ENCODE measurements around the gene CCSER2.
"Not testable (repeated sequence)": the region's sequence is repeated elsewhere in the genome, so short reads cannot be mapped to it uniquely, and the experiment has no call there.

Gene CCSER2, protein sequence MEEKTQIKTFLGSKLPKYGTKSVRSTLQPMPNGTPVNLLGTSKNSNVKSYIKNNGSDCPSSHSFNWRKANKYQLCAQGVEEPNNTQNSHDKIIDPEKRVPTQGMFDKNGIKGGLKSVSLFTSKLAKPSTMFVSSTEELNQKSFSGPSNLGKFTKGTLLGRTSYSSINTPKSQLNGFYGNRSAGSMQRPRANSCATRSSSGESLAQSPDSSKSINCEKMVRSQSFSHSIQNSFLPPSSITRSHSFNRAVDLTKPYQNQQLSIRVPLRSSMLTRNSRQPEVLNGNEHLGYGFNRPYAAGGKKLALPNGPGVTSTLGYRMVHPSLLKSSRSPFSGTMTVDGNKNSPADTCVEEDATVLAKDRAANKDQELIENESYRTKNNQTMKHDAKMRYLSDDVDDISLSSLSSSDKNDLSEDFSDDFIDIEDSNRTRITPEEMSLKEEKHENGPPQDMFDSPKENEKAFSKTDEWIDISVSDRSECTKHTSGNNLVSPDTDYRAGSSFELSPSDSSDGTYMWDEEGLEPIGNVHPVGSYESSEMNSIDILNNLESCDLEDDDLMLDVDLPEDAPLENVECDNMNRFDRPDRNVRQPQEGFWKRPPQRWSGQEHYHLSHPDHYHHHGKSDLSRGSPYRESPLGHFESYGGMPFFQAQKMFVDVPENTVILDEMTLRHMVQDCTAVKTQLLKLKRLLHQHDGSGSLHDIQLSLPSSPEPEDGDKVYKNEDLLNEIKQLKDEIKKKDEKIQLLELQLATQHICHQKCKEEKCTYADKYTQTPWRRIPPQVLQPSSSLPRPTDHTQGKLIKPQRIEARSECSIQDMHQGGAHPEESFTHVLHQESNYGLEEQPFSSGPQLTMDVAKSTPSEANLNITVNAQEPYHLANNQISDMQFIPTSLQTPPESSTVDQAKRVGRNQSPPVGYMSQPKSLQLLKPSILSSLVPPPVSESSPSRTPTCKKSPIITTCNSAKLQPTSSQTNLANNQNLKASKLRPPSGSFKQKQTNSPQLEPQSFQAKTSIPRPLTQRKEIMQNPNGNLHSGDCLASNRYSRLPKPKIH

DNA sequence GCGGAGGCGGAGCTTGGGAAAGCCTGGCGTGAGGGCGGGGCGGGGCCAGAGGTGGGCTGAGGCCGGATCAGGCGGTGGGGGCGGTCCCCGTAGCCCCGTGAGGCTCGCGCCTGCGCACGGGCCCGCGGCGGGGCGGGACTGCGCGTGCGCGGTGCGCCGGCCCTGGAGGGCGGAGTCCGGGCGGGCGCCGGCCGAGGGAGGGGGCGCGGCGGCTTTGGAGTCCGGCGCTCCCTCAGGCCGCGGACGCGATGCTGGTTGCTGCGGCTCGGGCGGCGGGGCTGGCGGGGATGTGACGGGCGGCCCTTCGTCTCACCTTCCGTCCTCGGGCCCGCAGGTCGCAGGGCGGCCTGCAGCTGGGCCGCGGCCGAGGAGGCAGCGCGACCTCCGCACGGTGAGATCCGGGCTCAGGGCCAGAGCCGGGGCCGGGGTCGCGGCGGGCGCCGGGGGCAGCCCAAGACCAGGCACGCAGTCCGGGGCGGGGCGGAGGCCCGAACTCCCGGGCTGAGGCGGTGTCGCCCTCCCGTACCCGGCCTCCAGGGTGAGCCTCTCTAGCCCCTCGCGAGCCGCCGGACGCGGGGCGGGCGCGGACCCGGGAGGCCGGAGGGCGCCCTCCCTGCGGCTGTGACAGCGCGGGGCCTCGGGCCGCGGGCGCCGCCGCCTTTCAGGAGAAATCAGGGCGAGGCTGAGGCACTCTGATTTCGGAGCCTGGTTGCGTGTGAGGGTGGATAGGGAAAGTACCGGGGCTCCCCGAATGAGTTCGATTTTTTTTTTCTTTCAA is at the start of gene CCSER2:
TSS of gene CCSER2 (plus strand) at position 172 of the 778 bp plus-strand sequence. CDS start 42,464 bp downstream, outside the sequence.
- DNase-seq = peak; percentile 89

DNA sequence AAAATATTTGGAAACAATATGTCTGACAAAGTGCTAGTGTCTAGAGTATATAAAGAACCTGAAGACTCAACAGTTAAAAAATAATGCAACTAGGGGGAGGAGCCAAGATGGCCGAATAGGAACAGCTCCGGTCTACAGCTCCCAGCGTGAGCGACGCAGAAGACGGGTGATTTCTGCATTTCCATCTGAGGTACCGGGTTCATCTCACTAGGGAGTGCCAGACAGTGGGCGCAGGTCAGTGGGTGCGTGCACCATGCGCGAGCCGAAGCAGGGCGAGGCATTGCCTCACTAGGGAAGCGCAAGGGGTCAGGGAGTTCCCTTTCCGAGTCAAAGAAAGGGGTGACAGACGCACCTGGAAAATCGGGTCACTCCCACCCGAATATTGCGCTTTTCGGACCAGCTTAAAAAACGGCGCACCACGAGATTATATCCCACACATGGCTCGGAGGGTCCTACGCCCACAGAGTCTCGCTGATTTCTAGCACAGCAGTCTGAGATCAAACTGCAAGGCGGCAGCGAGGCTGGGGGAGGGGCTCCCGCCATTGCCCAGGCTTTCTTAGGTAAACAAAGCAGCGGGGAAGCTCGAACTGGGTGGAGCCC is 48.4 kb upstream of the CCSER2 start:
- DNase-seq = not testable (repeated sequence)

DNA sequence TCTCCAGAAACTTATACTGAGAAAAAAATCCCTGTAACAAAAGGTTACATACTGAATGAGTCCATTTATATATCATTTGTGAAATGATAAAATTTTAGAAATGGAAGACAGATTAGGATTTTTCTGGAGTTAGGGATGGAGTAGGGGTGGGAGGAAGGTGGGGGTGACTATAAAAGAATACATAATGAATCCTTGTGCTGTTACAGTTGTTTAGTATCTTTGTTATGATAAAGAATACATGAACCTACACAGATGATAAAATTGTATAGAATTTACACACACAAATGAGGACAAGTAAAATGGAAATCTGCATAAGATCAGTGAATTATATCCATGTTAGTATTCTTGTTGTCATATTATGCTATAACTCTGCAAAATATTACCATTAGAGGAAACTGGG is 41.7 kb upstream of the CCSER2 start:
- no peak for DNase-seq

DNA sequence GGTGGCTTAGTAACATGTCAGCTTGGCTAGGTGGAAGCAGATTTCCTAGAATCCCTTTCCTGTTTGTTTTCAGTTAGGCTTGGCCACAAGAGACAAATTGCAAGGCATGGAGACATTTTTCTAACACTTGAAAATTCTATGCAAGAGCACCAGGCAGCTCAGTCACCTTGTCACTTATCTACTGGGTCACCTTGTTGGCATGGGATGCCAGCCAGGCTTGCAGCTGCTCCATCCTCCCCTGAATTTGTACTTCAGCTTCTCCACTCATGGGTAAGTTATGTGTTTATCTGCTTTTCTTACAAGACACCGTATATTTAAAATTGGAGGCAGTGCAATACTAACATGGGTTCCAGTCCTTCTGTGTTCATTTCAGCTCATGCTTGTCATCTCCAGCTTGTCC is 40.2 kb upstream of the CCSER2 start:
- DNase-seq = no peak

DNA sequence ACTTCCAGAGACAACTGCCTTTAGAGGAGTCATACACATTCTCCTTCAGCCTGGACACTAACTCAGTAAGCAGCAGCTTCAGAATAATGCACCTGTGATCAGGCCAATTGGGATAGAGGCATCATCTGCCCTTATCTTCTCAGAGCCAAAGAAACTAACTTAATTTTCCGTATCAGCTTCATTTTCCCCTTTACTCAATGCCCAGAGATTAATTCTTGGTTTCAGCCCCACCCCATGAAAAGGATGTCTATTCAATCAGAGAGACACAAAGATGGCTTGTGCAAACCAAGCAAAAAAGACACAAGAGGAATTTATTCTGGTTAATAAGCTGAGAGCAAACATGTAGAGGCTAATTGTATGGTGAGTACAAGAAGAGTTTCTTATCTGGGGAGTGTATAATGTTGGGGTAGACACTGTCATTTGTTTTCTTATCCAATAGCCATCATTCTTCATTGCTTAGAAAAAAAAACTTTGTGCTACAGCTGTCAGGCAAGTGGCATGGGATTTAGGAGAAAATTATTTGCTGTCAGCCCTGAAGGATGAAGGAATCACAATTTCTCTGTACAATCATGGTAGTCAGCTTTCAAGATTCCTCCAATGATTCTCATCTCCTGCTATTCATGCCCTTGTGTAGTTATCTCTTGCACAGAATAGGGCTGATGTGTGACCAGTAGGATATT is 38.7 kb upstream of the CCSER2 start:
- DNase-seq = no peak

DNA sequence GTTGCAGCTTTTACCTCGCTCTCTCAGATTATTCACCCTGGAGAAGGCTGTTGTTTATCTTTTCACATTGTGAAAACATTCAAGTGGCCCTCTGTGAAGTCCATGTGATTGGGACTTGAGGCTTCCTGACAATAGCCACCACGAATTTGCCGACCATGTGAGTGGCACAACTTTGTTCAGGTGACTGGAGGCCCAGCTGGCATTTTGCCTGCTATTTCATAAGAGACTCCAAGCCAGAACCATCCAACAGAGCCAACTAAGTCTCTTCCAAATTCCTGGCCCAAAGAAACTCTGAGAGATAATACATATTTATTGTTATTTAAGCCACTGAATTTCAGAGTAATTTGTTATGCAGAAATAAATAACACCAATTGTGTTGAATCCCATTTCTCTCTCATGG is 38.2 kb upstream of the CCSER2 start:
- no peak for DNase-seq

DNA sequence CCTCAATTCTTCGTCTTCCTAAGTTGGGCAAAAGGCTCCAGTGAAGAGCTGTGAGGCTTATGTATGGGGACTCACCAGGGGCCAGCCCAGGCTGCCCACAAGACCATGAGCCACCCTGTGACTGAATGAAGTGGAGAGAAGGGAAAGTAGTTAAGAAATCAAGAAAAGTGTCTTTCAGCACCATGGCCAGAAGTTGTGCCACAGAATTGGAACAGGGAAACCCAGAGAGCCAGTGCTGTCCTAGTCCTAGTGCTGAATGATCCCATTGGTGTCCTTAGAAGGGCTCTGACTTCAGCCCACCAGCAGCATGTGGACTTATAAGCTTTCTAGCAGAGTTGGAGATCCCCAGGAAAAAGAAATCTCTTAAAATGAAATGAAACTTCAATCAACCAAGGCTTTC is 37.0 kb upstream of the CCSER2 start:
- no peak for DNase-seq

DNA sequence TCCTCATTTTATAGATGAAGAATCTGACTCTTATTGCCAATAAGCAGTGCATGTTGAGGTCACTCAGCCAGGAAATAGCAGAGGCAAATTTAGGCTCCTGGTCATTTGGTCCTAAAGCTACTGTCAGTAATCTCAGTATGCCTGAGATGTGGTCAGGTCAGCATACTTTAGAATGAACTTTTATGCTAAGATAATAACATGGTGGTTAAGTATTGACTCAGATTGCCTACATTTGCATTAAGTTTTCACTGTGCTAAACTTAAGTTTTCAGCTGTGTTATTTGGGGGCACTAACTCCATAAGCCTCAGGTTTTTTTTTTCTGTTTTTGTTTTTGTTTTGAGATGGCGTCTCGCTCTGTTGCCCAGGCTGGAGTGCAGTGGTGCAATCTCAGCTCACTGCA is 35.9 kb upstream of the CCSER2 start:
- no peak for DNase-seq

DNA sequence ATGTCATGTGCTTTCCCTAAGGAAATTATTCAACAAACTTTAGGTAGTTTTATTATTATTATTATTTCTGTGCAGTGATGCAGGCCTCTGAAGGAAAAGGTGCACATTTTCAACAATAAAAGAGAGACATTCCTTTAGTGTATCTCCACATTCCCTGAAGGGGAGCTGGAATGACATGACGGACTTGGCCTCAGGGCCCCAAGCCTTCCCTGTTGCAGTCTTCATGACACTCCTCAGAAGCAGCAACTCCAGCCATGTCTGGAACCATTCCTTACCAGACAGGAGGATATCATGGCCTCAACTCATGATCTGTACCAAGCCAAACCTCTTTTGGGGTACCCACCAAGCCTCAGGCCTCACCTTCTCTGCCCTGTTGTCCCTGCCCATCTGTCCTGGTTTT is 35.2 kb upstream of the CCSER2 start:
- DNase-seq = no peak

DNA sequence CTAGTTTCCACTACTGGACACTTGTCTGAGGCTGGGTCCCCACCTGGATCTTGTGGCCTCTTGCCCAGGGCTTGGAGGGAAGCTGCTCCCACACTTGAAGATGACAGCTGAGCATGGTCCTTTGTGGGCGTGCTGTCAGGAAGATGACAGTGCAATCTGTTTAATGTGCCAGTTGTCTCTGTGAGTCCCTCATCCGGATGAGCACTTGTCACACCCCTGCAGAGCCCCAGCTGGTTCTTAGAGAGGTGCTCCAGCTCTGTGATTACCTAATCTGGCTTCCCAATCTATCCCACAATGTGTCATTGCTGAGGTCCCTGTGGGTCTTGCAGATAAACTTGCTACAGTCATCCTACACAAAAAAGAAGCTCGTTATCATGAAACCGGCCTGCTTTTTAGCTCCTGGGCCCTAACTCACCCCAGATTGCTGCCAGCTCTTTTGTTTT is 34.8 kb upstream of the CCSER2 start:
- no peak for DNase-seq

DNA sequence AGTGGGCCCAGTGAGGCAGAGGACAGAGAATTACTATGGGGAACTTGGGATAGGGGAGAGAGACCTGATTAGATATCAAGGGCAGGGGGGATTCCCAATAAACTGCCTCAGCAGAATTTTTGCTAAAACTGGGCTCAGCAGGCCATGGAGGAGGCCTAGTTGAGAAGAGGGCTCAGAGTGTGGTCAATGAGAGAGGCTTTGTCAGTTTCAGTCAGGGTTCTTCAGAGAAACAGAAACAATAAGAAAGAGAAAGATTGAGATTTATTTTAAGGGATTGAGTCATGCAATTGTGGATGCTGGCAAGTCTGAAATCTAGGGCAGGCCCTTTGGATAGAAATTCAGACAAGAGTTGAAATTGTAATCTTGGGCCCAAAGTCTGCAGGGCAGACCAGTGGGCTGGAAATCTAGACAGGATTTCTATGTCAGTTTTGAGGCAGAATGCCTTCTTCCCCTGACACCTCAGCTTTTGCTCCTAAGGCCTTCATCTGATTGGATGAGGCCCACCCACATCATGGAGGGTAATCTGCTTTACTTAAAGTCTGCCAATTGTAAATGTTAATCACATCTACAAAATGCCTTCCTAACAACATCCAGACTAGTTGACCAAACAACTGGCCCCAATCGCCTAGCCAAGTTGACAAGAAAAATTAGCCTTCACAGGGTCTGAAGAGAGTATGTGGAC is 33.5 kb upstream of the CCSER2 start:
- no peak for DNase-seq

DNA sequence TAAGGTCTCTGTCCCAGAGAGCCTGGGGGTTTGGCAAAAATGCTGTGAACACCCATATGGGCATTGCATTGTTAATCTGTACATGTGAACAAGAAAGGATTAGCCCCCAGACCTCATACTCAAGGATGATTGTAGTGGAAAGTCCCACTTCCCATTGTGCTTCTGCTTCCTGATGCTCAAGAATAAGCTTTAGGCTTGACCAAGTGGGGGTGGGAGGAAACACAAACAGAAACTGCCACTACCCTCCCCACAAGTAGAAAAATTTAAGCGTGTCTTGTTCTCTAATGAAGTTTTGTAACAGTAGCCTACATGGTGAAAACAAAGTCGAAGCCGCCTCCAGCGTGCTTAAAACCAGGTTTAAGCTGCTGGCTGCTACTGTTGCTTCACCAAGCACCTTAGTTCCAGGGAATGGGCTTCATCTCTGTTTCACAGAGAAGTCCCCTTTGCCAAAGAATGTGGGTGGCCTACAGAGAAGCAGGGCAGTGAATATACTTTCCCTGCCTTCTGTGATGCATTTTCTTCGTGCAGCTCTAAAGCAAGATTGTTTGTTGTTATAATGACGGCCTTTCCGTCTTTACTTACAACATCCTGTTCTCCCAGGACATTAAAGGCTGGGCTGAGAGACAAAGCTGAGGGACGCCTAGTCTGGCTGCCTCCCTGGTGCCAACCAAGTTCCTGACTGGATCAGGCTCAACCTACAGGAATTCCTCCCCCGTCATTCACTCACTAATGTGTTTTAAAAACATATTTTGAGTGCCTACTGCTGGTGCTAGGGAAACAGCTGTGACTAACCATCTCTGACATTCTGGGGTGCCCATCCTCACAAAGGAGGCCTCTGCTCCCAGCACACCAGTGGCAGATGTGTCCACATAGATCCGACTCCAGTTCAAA is 32.1 kb upstream of the CCSER2 start:
- peak; percentile 1 for DNase-seq

DNA sequence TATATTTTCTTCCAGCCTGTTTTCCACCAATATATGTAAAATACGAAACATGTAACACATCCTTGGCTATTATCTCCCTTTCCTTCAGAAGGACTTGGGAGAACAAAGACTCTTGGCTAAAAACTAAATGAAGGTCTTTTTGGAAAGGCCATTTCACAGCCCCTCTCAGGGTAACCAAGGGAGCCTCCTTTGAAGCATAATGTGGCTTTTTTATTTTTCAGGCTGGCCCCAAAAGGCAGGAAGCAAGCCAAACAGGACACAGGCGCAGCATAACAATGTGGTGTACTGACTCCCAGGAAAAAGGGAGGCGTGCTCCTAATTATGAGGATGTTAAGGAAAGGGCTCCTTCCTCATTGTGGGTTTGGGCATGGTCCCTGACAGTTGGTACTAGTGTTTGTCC is 30.3 kb upstream of the CCSER2 start:
- no peak for DNase-seq

DNA sequence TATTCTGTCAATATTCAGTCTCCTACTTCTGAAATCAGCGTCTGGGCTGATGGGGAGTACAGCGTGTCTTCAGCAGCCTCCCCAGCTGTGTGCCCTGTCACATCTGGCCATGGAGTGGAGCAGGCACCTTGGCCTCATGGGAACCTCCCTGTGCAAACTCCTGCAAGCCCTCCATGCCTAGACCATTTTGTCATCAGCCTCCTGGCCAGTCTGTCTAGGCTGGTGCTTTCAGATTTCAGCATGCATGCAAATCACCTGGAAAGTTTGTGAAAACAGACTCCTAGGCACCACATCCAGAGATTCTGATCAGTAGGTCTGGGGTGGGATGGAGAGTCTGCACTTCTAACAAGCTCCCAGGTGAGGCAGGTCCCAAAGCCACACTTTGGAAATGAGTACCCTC is 26.2 kb upstream of the CCSER2 start:
- DNase-seq = no peak

DNA sequence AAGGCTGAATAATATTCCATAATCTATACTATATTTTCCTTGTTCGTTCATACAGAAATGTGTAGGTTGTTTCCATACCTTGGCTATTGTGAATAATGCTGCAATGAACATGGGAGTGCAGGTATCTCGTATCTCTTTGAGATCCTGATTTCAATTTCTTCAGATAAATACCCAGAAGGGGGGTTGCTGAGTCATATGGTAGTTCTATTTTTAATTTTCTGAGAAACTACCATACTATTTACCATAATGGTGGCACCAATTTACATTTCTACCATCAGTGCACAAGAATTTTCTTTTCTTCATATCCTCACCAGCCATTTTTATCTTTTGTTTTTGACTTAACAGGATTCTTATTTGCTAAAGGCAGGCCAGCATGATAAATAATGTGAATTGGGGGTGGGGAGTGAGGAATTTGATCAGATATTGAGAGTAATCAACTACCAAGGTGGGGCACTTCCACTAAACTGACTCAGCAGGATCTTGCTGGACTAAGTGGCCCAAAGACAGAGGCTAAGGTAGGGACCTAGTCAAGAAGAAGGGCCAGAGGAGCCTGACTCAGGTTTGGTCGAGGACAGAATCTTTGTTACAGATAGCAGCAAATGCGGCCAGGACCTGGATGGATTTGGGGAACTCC is 21.5 kb upstream of the CCSER2 start:
- no peak for DNase-seq

DNA sequence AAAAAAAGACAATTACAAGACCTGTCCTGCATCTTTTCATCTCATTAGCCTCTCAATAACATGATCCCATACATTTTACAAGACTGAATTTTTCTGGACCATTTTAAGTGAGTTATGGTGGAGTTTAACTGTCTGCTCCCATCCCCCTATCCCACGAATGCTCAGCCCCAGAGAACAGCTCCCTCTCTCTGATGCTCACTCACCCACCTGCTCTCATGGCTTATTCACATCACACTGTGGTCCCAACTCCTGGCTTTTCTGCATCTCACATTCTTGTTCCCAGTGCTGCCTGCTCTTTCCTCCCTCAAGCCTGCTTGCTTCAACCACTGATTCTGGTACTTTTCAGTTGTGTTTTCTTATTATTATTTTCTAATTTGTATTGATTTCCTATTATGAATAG is 20.4 kb upstream of the CCSER2 start:
- DNase-seq = no peak

DNA sequence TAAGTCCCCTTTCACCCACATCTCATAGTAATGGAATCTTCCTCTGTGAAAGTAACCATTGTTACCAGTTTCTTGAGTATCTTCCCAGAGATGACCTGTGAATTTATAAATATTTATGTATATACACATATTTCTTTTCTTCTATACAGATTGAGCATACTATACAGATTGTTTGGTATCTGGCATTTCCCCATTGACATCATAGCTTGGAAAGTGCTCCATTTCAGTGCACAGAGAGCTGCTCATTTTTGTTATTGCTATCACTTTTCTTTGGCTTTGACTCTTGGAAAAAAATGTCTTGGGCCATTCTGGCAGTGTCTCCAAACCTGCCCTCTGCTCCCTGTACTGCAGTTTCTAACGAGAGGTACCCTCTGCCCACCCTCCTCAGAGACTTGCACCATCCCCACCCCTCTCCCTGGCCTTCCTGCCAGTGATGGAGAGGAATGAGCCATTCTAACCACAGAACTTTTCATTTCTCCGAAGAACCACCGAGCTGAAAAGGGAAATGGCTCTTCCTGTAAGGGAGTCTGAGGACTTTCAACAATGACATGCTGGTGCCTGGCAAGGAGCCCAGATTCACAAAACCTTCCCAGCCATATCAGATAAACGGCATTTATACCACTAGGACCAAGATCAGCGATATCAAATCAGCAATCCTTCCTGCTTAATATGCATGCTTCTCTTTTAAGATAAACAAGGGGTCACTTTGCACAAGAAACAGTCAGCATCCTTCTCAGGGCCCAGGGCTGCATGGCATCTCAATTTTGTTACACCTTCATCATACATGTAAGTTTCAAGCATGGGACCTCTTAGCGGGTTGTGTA is 19.7 kb upstream of the CCSER2 start:
- peak; percentile 53 for DNase-seq

DNA sequence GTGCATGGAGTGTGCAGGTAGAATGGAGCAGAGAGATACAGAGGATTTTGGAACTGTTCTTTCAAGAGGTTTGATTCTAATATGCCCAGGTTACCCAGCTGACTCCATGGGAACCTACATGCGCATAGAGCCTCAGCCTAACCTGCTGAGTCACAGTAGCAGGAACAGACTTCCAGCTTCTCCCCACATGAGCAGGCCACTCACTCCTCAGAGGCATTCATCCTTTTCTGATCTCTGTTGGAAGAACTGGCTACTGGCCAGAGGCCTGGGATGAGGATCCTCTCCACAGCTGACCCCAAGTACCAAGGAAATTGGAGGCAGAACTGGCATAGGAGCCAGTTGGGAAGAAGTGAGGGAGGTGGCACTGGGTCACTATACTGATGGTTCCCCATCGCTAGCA is 17.9 kb upstream of the CCSER2 start:
- peak; percentile 4 for DNase-seq

DNA sequence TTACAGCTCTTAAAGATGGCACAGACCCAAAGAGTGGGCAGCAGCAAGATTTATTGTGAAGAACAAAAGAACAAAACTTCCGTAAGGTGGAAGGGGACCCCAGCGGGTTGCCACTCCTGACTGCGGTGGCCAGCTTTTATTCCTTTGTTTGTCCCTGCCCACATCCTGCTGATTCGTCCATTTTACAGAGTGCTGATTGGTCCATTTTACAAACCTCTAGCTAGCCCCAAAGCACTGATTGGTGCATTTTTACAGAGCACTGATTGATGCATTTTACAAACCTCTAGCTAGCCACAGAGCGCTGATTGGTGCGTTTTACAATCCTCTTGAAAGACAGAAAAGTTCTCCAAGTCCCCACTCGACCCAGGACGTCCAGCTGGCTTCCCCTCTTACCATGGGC is 16.8 kb upstream of the CCSER2 start:
- no peak for DNase-seq
